Vagina (tissue), 2 donors: ENCODE results near the gene MB21D2.

Experiments
- POLR2AphosphoS5 ChIP-seq, 2 donors: sonication (generic); formaldehyde crosslinking; IDR thresholded peaks; one replicate each; pipeline ENCODE4 v1.9.0; 2017; ENCODE audit warnings: antibody characterized with exemption in 2 of 2, mild to moderate bottlenecking in 2 of 2, low read depth in 1 of 2; ENCODE audit not compliant: insufficient read depth in 1 of 2
- TF ChIP-seq, protein P1 (sequence below), 3 experiments: fragments of 450-650 bp in 2 of 3; fragments of 200-600 bp in 1 of 3; sonication (generic) in 1 of 3; IDR thresholded peaks; one replicate each; pipeline ENCODE4 v1.5.1; 2017 to 2019; ENCODE audit warnings: antibody characterized with exemption in 3 of 3, mild to moderate bottlenecking in 2 of 3, moderate library complexity in 2 of 3

DNA sequence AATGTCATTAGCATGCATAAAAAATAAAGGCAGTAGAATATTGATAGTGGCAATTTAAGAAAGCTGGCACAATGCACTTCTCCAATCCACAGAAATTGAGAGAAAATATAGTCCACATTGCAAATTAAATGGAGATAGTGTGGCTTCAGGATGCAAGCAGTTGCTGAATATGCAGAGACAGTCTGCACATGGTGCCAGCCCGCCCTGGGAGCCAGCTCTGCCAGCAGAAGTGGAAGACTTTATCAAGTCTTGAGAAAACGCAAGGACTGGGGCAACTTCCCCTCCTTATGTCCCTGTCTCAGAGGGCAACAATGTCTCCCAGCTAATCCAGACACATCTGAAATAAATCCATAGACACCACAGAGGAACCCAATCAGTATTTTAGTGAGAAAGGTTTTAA, 57.2 kb downstream of the MB21D2 start:
- no peak for TF ChIP-seq POLR2AphosphoS5 (IDR thresholded peaks at IDR 0.05; ENCODE audit: insufficient read depth in 1 of 2, low read depth in 1 of 2)
- TF ChIP-seq, protein P1, sequence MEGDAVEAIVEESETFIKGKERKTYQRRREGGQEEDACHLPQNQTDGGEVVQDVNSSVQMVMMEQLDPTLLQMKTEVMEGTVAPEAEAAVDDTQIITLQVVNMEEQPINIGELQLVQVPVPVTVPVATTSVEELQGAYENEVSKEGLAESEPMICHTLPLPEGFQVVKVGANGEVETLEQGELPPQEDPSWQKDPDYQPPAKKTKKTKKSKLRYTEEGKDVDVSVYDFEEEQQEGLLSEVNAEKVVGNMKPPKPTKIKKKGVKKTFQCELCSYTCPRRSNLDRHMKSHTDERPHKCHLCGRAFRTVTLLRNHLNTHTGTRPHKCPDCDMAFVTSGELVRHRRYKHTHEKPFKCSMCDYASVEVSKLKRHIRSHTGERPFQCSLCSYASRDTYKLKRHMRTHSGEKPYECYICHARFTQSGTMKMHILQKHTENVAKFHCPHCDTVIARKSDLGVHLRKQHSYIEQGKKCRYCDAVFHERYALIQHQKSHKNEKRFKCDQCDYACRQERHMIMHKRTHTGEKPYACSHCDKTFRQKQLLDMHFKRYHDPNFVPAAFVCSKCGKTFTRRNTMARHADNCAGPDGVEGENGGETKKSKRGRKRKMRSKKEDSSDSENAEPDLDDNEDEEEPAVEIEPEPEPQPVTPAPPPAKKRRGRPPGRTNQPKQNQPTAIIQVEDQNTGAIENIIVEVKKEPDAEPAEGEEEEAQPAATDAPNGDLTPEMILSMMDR (IDR thresholded peaks at IDR 0.05): no peak
